ENCODE data around the gene DEAF1.
A peak's percentile ranks its signal among the peaks of the same experiment; 100 is the strongest.
"Not testable (repeated sequence)": the region's sequence is repeated elsewhere in the genome, so short reads cannot be mapped to it uniquely, and the experiment has no call there.

DEAF1 gene

GRCh38 chr11:694563-695287 lies at the start of gene DEAF1:
Gene DEAF1, minus strand, starts transcription at chr11:695222. Its CDS starts 175 bp downstream, at chr11:695047.
- TF ChIP-seq GATA1 (IDR thresholded peaks at IDR 0.05; ENCODE audit: low read depth, low read length) = no peak
- TF ChIP-seq POLR2A (IDR thresholded peaks at IDR 0.05; ENCODE audit: low read length) = no peak
- peak; percentile 97 to 99 for DNase-seq

GRCh38 chr11:742571-743201 lies 47.7 kb upstream of the DEAF1 start:
- TF ChIP-seq POLR2A (IDR thresholded peaks at IDR 0.05; ENCODE audit: low read length) = no peak
- TF ChIP-seq GATA1 (IDR thresholded peaks at IDR 0.05; ENCODE audit: low read depth, low read length) = no peak
- no peak for DNase-seq

- no peak for DNase-seq
- TF ChIP-seq GATA1 (IDR thresholded peaks at IDR 0.05; ENCODE audit: low read depth, low read length) (no peak), POLR2A (IDR thresholded peaks at IDR 0.05; ENCODE audit: low read length) (no peak)
These were observed 47.1 kb upstream of the DEAF1 start for GRCh38 chr11:742156-742546.

- not testable (repeated sequence) for DNase-seq
These were observed 42.9 kb upstream of the DEAF1 start for GRCh38 chr11:737899-738298.

- DNase-seq = no peak
- TF ChIP-seq POLR2A (IDR thresholded peaks at IDR 0.05; ENCODE audit: low read length) (no peak), GATA1 (IDR thresholded peaks at IDR 0.05; ENCODE audit: low read depth, low read length) (no peak)
These were observed 42.3 kb upstream of the DEAF1 start for GRCh38 chr11:737366-737765.

- DNase-seq = not testable (repeated sequence)
These were observed 39.5 kb upstream of the DEAF1 start for GRCh38 chr11:734541-734940.

- TF ChIP-seq POLR2A (IDR thresholded peaks at IDR 0.05; ENCODE audit: low read length) (no peak), GATA1 (IDR thresholded peaks at IDR 0.05; ENCODE audit: low read depth, low read length) (no peak)
- DNase-seq = no peak
These were observed 38.0 kb upstream of the DEAF1 start for GRCh38 chr11:733072-733471.

GRCh38 chr11:729492-730074 lies 34.6 kb upstream of the DEAF1 start:
- no peak for DNase-seq
- TF ChIP-seq POLR2A (IDR thresholded peaks at IDR 0.05; ENCODE audit: low read length) (no peak), GATA1 (IDR thresholded peaks at IDR 0.05; ENCODE audit: low read depth, low read length) (no peak)

- no peak for DNase-seq
- TF ChIP-seq GATA1 (IDR thresholded peaks at IDR 0.05; ENCODE audit: low read depth, low read length) = no peak
- no peak for TF ChIP-seq POLR2A (IDR thresholded peaks at IDR 0.05; ENCODE audit: low read length)
These were observed 34.0 kb upstream of the DEAF1 start for GRCh38 chr11:728901-729491.

GRCh38 chr11:727859-728748 lies 33.1 kb upstream of the DEAF1 start:
- TF ChIP-seq GATA1 (IDR thresholded peaks at IDR 0.05; ENCODE audit: low read depth, low read length) = no peak
- TF ChIP-seq POLR2A (IDR thresholded peaks at IDR 0.05; ENCODE audit: low read length) = no peak
- DNase-seq = peak; percentile 73 to 87

- DNase-seq = no peak
- TF ChIP-seq POLR2A (IDR thresholded peaks at IDR 0.05; ENCODE audit: low read length) (no peak), GATA1 (IDR thresholded peaks at IDR 0.05; ENCODE audit: low read depth, low read length) (no peak)
These were observed 32.3 kb upstream of the DEAF1 start for GRCh38 chr11:727281-727701.

GRCh38 chr11:726278-727220 lies 31.5 kb upstream of the DEAF1 start:
- TF ChIP-seq POLR2A (IDR thresholded peaks at IDR 0.05; ENCODE audit: low read length) = no peak
- no peak for TF ChIP-seq GATA1 (IDR thresholded peaks at IDR 0.05; ENCODE audit: low read depth, low read length)
- peak in 1 of 2 experiments; percentile 33 for DNase-seq
